Activated CD8-positive, alpha-beta memory T cell treated with anti-CD3 and anti-CD28 coated beads, Interleukin-2, amount 10 ng/mL, durations not matched to agents 7 days and 5 days (primary cell): ENCODE measurements around the gene SSU72. TPM values are rescaled to one million over a fixed set of nuclear protein-coding genes. Genes with fewer than 3 reads are reported as not detected.

Source experiments
- ATAC-seq: fragments of 150-1000 bp; cut with Tn5 transposase; one replicate; pipeline ENCODE4 v1.10.0; 2021; ENCODE audit warnings: moderate library complexity
- CTCF ChIA-PET: fragments of 350-600 bp; sonication (Branson Sonifier 250); formaldehyde crosslinking; loops from one replicate; lab custom pipeline; 2021; ENCODE audit warnings: antibody characterized with exemption; lab: Charles Lee
- DNase-seq: peaks from one replicate; pipeline ENCODE4 v3.0.0-alpha.2; 2020
- H3K27ac Mint-ChIP-seq: one replicate; pipeline ENCODE4 v1.8.0; 2021; ENCODE audit warnings: mild to moderate bottlenecking, mixed read lengths
- H3K27me3 Mint-ChIP-seq: one replicate; pipeline ENCODE4 v1.8.0; 2021; ENCODE audit warnings: mixed read lengths
- H3K36me3 Mint-ChIP-seq: one replicate; pipeline ENCODE4 v1.8.0; 2021; ENCODE audit warnings: mild to moderate bottlenecking, mixed read lengths
- H3K4me1 Mint-ChIP-seq: one replicate; pipeline ENCODE4 v1.8.0; 2021; ENCODE audit warnings: mixed read lengths
- H3K4me3 Mint-ChIP-seq: one replicate; pipeline ENCODE4 v1.8.0; 2021; ENCODE audit warnings: mild to moderate bottlenecking, moderate library complexity, mixed read lengths
- H3K9me3 Mint-ChIP-seq: one replicate; pipeline ENCODE4 v1.8.0; 2022; ENCODE audit warnings: low read depth, mixed read lengths
- total RNA-seq, 2 experiments: library from RNA; stranded (reverse); gene quantifications; one replicate each; pipeline ENCODE4 v1.2.3, GENCODE V29; 2021

Gene SSU72
- total RNA-seq, 2 experiments from 2014 or later: 114 to 132 TPM

- Mint-ChIP-seq H3K36me3 (no peaks in the 10 kb centered on the region), H3K9me3 (no peaks in the 10 kb centered on the region), H3K27ac (no peak overlapping the region), H3K4me3 (no peak overlapping the region), H3K27me3 (no peaks in the 10 kb centered on the region), H3K4me1 (peaks cover 7% of the 10 kb centered on the region)
- ATAC-seq (no peak), DNase-seq (no peak)
- CTCF ChIA-PET: no interaction called here
Observed at GRCh38 chr1:1556505-1556904, 18.2 kb downstream of the SSU72 start.

- DNase-seq (no peak), ATAC-seq (no peak)
- Mint-ChIP-seq H3K27me3 (no peaks in the 10 kb centered on the region), H3K36me3 (no peaks in the 10 kb centered on the region), H3K4me1 (peaks cover 7% of the 10 kb centered on the region), H3K9me3 (no peaks in the 10 kb centered on the region), H3K27ac (no peak overlapping the region), H3K4me3 (no peak overlapping the region)
- CTCF ChIA-PET: no interaction called here
Observed at GRCh38 chr1:1554926-1555915, 19.4 kb downstream of the SSU72 start.

GRCh38 chr1:1554550-1554925, 20.1 kb downstream of the SSU72 start:
- H3K4me1 Mint-ChIP-seq: peaks cover 7% of the 10 kb centered on the region
- no peaks in the 10 kb centered on the region for H3K36me3 Mint-ChIP-seq
- no peak for DNase-seq
- no peaks in the 10 kb centered on the region for H3K9me3 Mint-ChIP-seq
- ATAC-seq: peak; percentile 18
- H3K4me3 Mint-ChIP-seq: no peak overlapping the region
- H3K27ac Mint-ChIP-seq: no peak overlapping the region
- H3K27me3 Mint-ChIP-seq: no peaks in the 10 kb centered on the region
- CTCF ChIA-PET: no interaction called here

- CTCF ChIA-PET: no interaction called here
- Mint-ChIP-seq H3K36me3 (no peaks in the 10 kb centered on the region), H3K27ac (no peak overlapping the region), H3K27me3 (no peaks in the 10 kb centered on the region), H3K4me3 (no peak overlapping the region), H3K4me1 (peaks cover 7% of the 10 kb centered on the region), H3K9me3 (no peaks in the 10 kb centered on the region)
- ATAC-seq (no peak), DNase-seq (no peak)
Observed at GRCh38 chr1:1553821-1554494, 20.7 kb downstream of the SSU72 start.

GRCh38 chr1:1552263-1552639, 22.4 kb downstream of the SSU72 start:
- no peak for ATAC-seq
- H3K4me3 Mint-ChIP-seq: no peak overlapping the region
- no peaks in the 10 kb centered on the region for H3K27me3 Mint-ChIP-seq
- H3K36me3 Mint-ChIP-seq: peaks cover 2% of the 10 kb centered on the region
- no peak overlapping the region for H3K27ac Mint-ChIP-seq
- peaks cover 7% of the 10 kb centered on the region for H3K4me1 Mint-ChIP-seq
- CTCF ChIA-PET: no interaction called here
- H3K9me3 Mint-ChIP-seq: no peaks in the 10 kb centered on the region
- no peak for DNase-seq

GRCh38 chr1:1551524-1552262, 23.0 kb downstream of the SSU72 start:
- Mint-ChIP-seq H3K9me3 (no peaks in the 10 kb centered on the region), H3K27me3 (no peaks in the 10 kb centered on the region), H3K27ac (no peak overlapping the region), H3K4me1 (peaks cover 7% of the 10 kb centered on the region), H3K4me3 (no peak overlapping the region), H3K36me3 (peaks cover 2% of the 10 kb centered on the region)
- CTCF ChIA-PET: no interaction called here
- no peak for DNase-seq
- ATAC-seq: no peak

- Mint-ChIP-seq H3K27me3 (no peaks in the 10 kb centered on the region), H3K27ac (no peak overlapping the region), H3K4me3 (no peak overlapping the region), H3K4me1 (peaks cover 7% of the 10 kb centered on the region), H3K36me3 (peaks cover 2% of the 10 kb centered on the region), H3K9me3 (no peaks in the 10 kb centered on the region)
- ATAC-seq: peak; percentile 54
- DNase-seq: no peak
- CTCF ChIA-PET: no interaction called here
Observed at GRCh38 chr1:1550591-1551432, 23.9 kb downstream of the SSU72 start.

GRCh38 chr1:1550087-1550486, 24.6 kb downstream of the SSU72 start:
- peaks cover 7% of the 10 kb centered on the region for H3K4me1 Mint-ChIP-seq
- no peaks in the 10 kb centered on the region for H3K9me3 Mint-ChIP-seq
- ATAC-seq (no peak), DNase-seq (no peak)
- no peaks in the 10 kb centered on the region for H3K27me3 Mint-ChIP-seq
- H3K4me3 Mint-ChIP-seq: no peak overlapping the region
- H3K27ac Mint-ChIP-seq: no peak overlapping the region
- CTCF ChIA-PET: no interaction called here
- peaks cover 2% of the 10 kb centered on the region for H3K36me3 Mint-ChIP-seq

- Mint-ChIP-seq H3K4me3 (no peak overlapping the region), H3K9me3 (no peaks in the 10 kb centered on the region), H3K4me1 (no peaks in the 10 kb centered on the region), H3K36me3 (peaks cover 2% of the 10 kb centered on the region), H3K27me3 (no peaks in the 10 kb centered on the region), H3K27ac (no peak overlapping the region)
- DNase-seq (no peak), ATAC-seq (no peak)
- CTCF ChIA-PET: no interaction called here
Observed at GRCh38 chr1:1548591-1548990, 26.1 kb downstream of the SSU72 start.

- H3K36me3 Mint-ChIP-seq: peaks cover 2% of the 10 kb centered on the region
- H3K27me3 Mint-ChIP-seq: no peaks in the 10 kb centered on the region
- H3K9me3 Mint-ChIP-seq: no peaks in the 10 kb centered on the region
- DNase-seq (no peak), ATAC-seq (no peak)
- CTCF ChIA-PET: interaction anchor here (0.8 kb wide), 1 partner anchor 335 kb away, joined by 3 read pairs; no protein-coding TSS in a partner anchor
- no peak overlapping the region for H3K27ac Mint-ChIP-seq
- H3K4me3 Mint-ChIP-seq: no peak overlapping the region
- H3K4me1 Mint-ChIP-seq: no peaks in the 10 kb centered on the region
Observed at GRCh38 chr1:1547476-1547875, 27.2 kb downstream of the SSU72 start.

GRCh38 chr1:1547011-1547410, 27.7 kb downstream of the SSU72 start:
- no peak for ATAC-seq
- H3K9me3 Mint-ChIP-seq: no peaks in the 10 kb centered on the region
- H3K4me1 Mint-ChIP-seq: no peaks in the 10 kb centered on the region
- CTCF ChIA-PET: interaction anchor here (0.8 kb wide), 1 partner anchor 334 kb away, joined by 3 read pairs; no protein-coding TSS in a partner anchor
- no peaks in the 10 kb centered on the region for H3K27me3 Mint-ChIP-seq
- peaks cover 2% of the 10 kb centered on the region for H3K36me3 Mint-ChIP-seq
- no peak overlapping the region for H3K4me3 Mint-ChIP-seq
- DNase-seq: no peak
- H3K27ac Mint-ChIP-seq: no peak overlapping the region

GRCh38 chr1:1545946-1546737, 28.5 kb downstream of the SSU72 start:
- no peaks in the 10 kb centered on the region for H3K27me3 Mint-ChIP-seq
- ATAC-seq (no peak), DNase-seq (no peak)
- peaks cover 7% of the 10 kb centered on the region for H3K36me3 Mint-ChIP-seq
- no peaks in the 10 kb centered on the region for H3K4me1 Mint-ChIP-seq
- CTCF ChIA-PET: interaction anchor here (1.4 kb wide), 1 partner anchor 24 kb away, joined by 4 read pairs; no protein-coding TSS in a partner anchor
- no peak overlapping the region for H3K4me3 Mint-ChIP-seq
- H3K27ac Mint-ChIP-seq: no peak overlapping the region
- no peaks in the 10 kb centered on the region for H3K9me3 Mint-ChIP-seq
